ENCODE data around the gene PAK3. TPM values are rescaled to one million over a fixed set of nuclear protein-coding genes. Genes with fewer than 3 reads are reported as not detected.

The PAK3 gene
- total RNA-seq, 1 donor from 2014 or later, result 0.83 TPM

DNA sequence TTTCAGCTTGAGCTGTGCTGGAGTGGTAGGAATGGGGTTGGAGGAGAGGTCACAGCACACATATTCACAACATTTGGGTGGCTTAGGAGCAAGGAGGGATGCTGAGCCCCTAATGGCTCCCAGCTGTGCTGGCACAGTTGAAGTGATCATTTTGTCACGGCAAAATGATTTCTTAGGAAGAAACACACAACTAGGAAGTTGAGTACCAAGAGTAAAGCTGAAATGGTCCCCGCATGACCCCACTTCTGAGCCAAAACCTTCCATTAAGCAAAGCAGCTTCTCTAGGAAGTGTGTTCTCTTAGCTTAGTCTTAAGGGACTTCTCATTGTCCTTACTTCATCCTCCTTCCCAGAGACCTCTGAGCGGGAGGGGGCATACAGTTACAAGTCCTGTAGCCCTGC is 161.7 kb downstream of the PAK3 start:
- no peak for ATAC-seq
- DNase-seq (ENCODE audit: low spot score), result no peak

- DNase-seq (ENCODE audit: low spot score) (no peak), ATAC-seq (no peak)
Observed at GRCh38 chrX:111259559-111259958, 163.6 kb downstream of the PAK3 start.

- ATAC-seq, result no peak
- DNase-seq (ENCODE audit: low spot score), result no peak
Observed at GRCh38 chrX:111260451-111260850, 164.5 kb downstream of the PAK3 start.

GRCh38 chrX:111262086-111262485 is 166.1 kb downstream of the PAK3 start:
- ATAC-seq (no peak), DNase-seq (ENCODE audit: low spot score) (no peak)

- DNase-seq (ENCODE audit: low spot score) (no peak), ATAC-seq (no peak)
Observed at GRCh38 chrX:111264385-111264784, 168.4 kb downstream of the PAK3 start.

GRCh38 chrX:111265486-111265885 is 169.5 kb downstream of the PAK3 start:
- ATAC-seq, result no peak

GRCh38 chrX:111268506-111268905 is 172.5 kb downstream of the PAK3 start:
- ATAC-seq, result no peak

More at GRCh38 chrX:111265486-111265885, 169.5 kb downstream of the PAK3 start:
- DNase-seq (ENCODE audit: low spot score), result no peak

DNA sequence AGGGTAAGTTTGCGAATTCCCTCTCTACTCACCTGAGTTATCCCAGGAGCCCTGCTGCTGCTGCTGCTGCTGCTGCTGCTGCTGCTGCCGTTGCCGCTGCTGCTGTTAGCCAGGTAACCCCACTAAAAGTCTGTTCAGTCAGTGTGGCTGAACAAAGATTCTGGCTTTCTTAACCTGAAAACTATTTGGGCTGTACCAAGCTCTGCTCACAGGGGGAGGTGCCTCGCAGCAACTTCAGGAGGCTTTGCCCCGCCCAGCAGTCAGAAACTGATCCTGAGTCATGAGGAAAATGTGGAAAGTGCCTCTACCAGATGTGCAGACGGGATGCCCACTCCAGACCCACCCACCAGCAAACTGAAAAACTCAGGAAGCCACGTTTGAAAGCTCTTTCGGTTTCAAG is 174.3 kb downstream of the PAK3 start, which contains the start of gene CAPN6:
Gene CAPN6 (minus strand): TSS at position 145 of the 400 bp plus-strand sequence. CDS start 6,547 bp downstream, outside the sequence.
- no peak for ATAC-seq
- no peak for DNase-seq (ENCODE audit: low spot score)

More at GRCh38 chrX:111268506-111268905, 172.5 kb downstream of the PAK3 start:
- DNase-seq (ENCODE audit: low spot score), result no peak

Other genes with a start within 250 kb of the PAK3 start
- 0.28 TPM for gene CAPN6, start 174.3 kb downstream of the PAK3 start, total RNA-seq

All from left lobe of liver (tissue), 2 donors.